Testis (tissue), 2 donors: ENCODE measurements around the gene AZGP1.

Experiments used
- POLR2A ChIP-seq: fragments of 450-650 bp; IDR thresholded peaks from one replicate; pipeline ENCODE4 v1.6.1; 2017; ENCODE audit warnings: antibody characterized with exemption, mild to moderate bottlenecking, moderate library complexity
- TF ChIP-seq, protein P1 (sequence below), 3 experiments: fragments of 450-650 bp in 2 of 3; fragments of 200-600 bp in 1 of 3; sonication (generic) in 1 of 3; IDR thresholded peaks; one replicate each; pipeline ENCODE4 v1.5.1; 2016 to 2019; ENCODE audit warnings: antibody characterized with exemption in 3 of 3, mild to moderate bottlenecking in 2 of 3, moderate library complexity in 1 of 3

DNA sequence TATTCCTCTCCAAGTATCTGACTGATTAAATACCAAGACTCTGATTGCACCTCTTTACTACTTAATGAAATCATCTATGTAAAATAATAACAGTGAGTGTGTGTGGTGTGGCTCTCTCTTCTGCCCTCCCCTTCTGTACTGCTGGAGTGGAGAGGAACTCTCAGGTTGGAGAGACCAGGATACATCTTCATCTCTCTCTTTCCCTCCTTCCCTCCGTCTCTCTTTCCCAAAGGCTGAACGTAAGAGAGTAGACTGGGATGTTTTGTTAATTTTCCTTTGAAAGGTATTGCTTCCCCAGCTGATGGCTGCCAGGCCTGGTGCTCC, 46.1 kb downstream of the AZGP1 start:
- TF ChIP-seq, protein P1, sequence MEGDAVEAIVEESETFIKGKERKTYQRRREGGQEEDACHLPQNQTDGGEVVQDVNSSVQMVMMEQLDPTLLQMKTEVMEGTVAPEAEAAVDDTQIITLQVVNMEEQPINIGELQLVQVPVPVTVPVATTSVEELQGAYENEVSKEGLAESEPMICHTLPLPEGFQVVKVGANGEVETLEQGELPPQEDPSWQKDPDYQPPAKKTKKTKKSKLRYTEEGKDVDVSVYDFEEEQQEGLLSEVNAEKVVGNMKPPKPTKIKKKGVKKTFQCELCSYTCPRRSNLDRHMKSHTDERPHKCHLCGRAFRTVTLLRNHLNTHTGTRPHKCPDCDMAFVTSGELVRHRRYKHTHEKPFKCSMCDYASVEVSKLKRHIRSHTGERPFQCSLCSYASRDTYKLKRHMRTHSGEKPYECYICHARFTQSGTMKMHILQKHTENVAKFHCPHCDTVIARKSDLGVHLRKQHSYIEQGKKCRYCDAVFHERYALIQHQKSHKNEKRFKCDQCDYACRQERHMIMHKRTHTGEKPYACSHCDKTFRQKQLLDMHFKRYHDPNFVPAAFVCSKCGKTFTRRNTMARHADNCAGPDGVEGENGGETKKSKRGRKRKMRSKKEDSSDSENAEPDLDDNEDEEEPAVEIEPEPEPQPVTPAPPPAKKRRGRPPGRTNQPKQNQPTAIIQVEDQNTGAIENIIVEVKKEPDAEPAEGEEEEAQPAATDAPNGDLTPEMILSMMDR (IDR thresholded peaks at IDR 0.05) = no peak
- TF ChIP-seq POLR2A = no peak
